Measurements from ENCODE around the gene MYOG. TPM values are rescaled to one million over a fixed set of nuclear protein-coding genes. Genes with fewer than 3 reads are reported as not detected.

MYOG gene
- total and polyA plus RNA-seq, 8 donors, result 0.13 TPM; not detected in 7

DNA sequence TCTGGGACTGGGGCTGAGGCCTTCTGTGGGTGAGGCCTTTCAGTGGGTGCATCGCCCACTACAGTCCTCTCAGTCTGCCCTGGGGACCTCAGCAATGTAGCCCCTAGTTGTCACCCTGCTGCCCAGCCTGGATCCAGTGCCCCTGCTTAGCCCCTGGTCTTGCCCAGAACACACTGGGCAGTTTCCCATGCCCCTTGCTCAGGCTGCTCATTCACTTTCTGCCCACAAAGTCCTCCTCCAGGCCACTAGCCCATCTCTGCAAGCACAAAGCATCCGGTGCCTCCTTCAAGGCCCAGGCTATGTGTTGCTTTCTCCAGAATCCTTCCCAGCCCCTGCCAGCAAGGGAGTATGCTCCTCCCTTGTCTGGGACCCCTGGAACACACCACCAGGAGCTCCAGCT, 36.3 kb upstream of the MYOG start:
- Histone ChIP-seq H3K4me3 (no peak overlapping the region), H3K36me3 (no peaks in the 10 kb centered on the region), H3K27me3 (peaks cover 0 to 100% of the 10 kb centered on the region in 2 donors), H3K27ac (no peak overlapping the region), H3K9me3 (no peaks in the 10 kb centered on the region), H3K4me1 (peaks cover 6 to 17% of the 10 kb centered on the region in 2 donors)
- DNase-seq (no peak), ATAC-seq (no peak)
- no peak for TF ChIP-seq CTCF (IDR thresholded peaks at IDR 0.05)
- intact Hi-C loops (cut with DNase I), result no loop called here

DNA sequence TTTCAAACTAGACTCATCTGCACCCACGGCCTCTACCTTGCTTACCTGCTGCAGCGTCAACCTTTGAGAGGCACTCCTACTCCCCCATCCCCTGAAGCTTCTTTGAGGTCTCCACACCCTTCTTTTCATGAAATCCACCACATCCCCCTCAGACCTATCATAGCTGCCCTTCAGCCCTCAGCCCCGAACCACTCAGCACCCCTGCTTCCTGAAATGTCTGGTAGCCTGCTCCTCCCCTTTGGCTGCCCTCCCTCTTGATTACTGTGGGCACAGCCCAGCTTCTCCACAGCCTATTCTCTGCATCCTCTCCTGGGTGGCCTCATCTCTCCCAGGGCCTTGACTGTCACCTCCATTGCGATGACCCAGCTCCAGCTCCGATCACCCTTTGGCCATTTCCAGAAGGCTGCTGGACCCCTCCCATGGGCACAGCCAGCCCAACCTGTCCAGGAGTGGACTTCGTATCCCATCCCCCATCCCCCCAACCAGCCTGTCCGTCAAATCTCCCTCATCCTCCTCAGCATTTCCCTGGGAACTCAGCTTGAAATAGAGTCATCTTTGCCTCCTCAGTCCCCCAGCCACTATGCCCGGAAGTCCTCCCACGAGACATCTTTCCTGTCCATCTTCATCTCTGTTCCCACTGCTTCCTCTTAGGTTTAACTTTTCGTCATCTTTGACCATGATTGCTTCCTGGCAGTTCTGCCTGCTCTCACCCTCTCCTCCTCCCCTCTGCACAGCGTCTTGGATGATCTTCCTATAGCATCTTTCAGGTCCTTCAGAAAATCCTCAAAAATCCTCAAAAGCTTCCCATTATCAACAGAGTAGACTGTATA, 35.6 kb upstream of the MYOG start:
- Histone ChIP-seq H3K4me3 (no peak overlapping the region), H3K27me3 (peaks cover 0 to 100% of the 10 kb centered on the region in 2 donors), H3K4me1 (peaks cover under 1 to 11% of the 10 kb centered on the region in 2 donors), H3K27ac (no peak overlapping the region), H3K9me3 (no peaks in the 10 kb centered on the region), H3K36me3 (no peaks in the 10 kb centered on the region)
- DNase-seq, result no peak
- no peak for TF ChIP-seq CTCF (IDR thresholded peaks at IDR 0.05)
- ATAC-seq, result no peak
- intact Hi-C loops (cut with DNase I), result no loop called here

- H3K9me3 ChIP-seq, result no peaks in the 10 kb centered on the region
- no peak for TF ChIP-seq CTCF (IDR thresholded peaks at IDR 0.05)
- H3K27ac ChIP-seq, result no peak overlapping the region
- H3K4me3 ChIP-seq, result no peak overlapping the region
- intact Hi-C loops (cut with DNase I), result no loop called here
- ATAC-seq (no peak), DNase-seq (no peak)
- H3K36me3 ChIP-seq, result no peaks in the 10 kb centered on the region
- peaks cover 0 to 7% of the 10 kb centered on the region in 2 donors for H3K4me1 ChIP-seq
- peaks cover 0 to 100% of the 10 kb centered on the region in 2 donors for H3K27me3 ChIP-seq
These were observed 34.7 kb upstream of the MYOG start for GRCh38 chr1:203120325-203121153.

DNA sequence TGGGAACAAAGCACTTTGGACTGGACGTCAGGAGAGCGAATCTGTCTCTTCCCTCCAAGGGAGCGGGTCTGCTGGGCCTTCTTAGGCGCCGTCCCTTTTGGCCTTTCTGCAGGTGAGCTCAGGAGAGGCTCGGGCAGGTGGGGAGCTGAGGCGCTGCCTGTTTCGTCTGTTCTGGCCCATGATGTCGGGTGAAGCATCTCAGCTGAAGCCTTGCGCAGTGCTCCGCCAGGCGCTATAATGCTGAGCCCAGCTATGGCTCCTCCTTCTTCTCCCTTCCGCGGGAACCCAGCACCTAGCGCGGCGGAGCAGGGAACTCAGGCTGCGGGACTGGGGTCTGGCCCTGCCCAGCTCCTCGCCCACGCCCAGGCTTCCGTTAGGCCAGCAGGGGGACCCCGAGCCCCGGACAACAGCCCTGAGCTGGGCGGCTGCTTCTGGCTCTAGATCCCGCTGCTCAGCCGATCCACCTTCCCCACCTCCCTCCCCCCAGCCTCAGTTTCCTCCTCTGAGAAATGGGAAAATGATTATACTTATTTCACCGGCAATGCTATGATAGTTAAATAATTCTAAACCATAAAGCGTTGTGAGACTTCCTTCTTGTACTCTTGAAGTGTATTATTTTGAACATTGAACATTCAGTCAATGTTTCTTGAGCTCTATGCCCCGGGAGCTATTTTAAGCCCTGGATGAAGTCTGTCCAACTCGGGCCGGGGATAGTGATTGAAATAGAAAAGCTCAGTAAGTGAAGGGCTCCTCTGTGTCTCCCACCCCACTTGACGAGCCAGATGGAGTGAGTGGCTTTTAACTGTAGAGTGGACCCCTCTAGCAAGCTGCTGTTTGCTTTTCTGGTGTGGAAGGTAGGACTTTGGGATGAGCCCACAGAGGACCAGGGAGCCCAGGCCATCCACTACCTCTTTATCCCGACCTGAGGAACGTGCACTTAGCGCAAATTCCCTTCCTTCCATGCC, 32.1 kb upstream of the MYOG start:
- peaks cover 0 to 74% of the 10 kb centered on the region in 2 donors for H3K27me3 ChIP-seq
- intact Hi-C loops (cut with DNase I), result loop anchor here in 1 of 2 donors (5.0 kb wide), 1 partner anchor 99 kb away; no protein-coding TSS in a partner anchor

More for the DNA sequence above, 32.1 kb upstream of the MYOG start:
- Histone ChIP-seq H3K4me3 (no peak overlapping the region), H3K36me3 (no peaks in the 10 kb centered on the region), H3K9me3 (no peaks in the 10 kb centered on the region), H3K27ac (no peak overlapping the region), H3K4me1 (peaks cover 0 to 7% of the 10 kb centered on the region in 2 donors)
- TF ChIP-seq CTCF (IDR thresholded peaks at IDR 0.05), result peak; percentile 72 to 77
- peak in 3 of 4 donors; percentile 73 to 92 (median 80) for DNase-seq
- peak; percentile 98 for ATAC-seq

Measured in left lung (tissue), 10 donors.